Ishikawa (cell line): ENCODE data around the gene TBC1D16.

Source experiments
- CREB1 ChIP-seq: IDR thresholded peaks from 2 replicates; pipeline ENCODE4 v1.6.1; 2012; ENCODE audit warnings: low read depth
- TAF1 ChIP-seq: IDR thresholded peaks from 2 replicates; pipeline ENCODE4 v1.6.1; 2012; ENCODE audit warnings: low read depth, mild to moderate bottlenecking
- TEAD4 ChIP-seq: IDR thresholded peaks from 2 replicates; pipeline ENCODE4 v1.6.1; 2012
- ZBTB7A ChIP-seq: IDR thresholded peaks from 2 replicates; pipeline ENCODE4 v1.6.1; 2012; ENCODE audit warnings: low read depth
- TF ChIP-seq, protein P1 (sequence below): IDR thresholded peaks from 2 replicates; pipeline ENCODE4 v1.6.1; 2012
- TF ChIP-seq, protein P2 (sequence below): IDR thresholded peaks from 2 replicates; pipeline ENCODE4 v1.6.1; 2012; ENCODE audit warnings: low read depth, mild to moderate bottlenecking

DNA sequence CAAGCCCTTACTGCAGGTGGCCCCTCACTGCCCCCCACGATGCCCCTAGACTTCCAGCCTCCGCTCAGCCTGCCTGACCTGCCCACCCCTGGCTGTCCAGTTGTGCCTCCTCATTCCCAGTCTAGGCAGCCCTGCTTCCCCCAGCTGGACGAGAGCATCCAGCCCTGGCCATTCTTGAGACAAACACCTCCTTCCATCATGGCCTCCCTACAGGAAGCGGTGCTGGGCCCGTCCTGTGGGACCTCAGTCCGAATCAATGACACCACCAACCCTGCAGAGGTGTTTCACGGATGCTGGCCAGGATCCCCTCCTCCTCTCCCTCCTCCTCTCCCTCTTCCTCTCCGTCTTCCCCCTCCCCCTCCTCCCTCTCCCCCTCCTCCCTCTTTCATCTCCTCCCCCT, 29.0 kb upstream of the TBC1D16 start:
- TF ChIP-seq CREB1 (no peak), ZBTB7A (no peak), TEAD4 (no peak), TAF1 (no peak)
- TF ChIP-seq, protein P1, sequence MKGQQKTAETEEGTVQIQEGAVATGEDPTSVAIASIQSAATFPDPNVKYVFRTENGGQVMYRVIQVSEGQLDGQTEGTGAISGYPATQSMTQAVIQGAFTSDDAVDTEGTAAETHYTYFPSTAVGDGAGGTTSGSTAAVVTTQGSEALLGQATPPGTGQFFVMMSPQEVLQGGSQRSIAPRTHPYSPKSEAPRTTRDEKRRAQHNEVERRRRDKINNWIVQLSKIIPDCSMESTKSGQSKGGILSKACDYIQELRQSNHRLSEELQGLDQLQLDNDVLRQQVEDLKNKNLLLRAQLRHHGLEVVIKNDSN: no peak
- TF ChIP-seq, protein P2, sequence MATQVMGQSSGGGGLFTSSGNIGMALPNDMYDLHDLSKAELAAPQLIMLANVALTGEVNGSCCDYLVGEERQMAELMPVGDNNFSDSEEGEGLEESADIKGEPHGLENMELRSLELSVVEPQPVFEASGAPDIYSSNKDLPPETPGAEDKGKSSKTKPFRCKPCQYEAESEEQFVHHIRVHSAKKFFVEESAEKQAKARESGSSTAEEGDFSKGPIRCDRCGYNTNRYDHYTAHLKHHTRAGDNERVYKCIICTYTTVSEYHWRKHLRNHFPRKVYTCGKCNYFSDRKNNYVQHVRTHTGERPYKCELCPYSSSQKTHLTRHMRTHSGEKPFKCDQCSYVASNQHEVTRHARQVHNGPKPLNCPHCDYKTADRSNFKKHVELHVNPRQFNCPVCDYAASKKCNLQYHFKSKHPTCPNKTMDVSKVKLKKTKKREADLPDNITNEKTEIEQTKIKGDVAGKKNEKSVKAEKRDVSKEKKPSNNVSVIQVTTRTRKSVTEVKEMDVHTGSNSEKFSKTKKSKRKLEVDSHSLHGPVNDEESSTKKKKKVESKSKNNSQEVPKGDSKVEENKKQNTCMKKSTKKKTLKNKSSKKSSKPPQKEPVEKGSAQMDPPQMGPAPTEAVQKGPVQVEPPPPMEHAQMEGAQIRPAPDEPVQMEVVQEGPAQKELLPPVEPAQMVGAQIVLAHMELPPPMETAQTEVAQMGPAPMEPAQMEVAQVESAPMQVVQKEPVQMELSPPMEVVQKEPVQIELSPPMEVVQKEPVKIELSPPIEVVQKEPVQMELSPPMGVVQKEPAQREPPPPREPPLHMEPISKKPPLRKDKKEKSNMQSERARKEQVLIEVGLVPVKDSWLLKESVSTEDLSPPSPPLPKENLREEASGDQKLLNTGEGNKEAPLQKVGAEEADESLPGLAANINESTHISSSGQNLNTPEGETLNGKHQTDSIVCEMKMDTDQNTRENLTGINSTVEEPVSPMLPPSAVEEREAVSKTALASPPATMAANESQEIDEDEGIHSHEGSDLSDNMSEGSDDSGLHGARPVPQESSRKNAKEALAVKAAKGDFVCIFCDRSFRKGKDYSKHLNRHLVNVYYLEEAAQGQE: no peak
